SW 1271 (cell line): Measurements from ENCODE around the gene LSM12.

Source experiments
- DNase-seq, 2 experiments: peaks; one replicate each; lab custom pipeline; 2025; lab: John Stamatoyannopoulos, UW

Gene LSM12

GRCh38 chr17:43987131-43988021 is 79.1 kb downstream of the LSM12 start:
- no peak for DNase-seq

GRCh38 chr17:43986225-43986981 is 80.1 kb downstream of the LSM12 start:
- no peak for DNase-seq

- DNase-seq: no peak
Observed at GRCh38 chr17:43984521-43984920, 82.0 kb downstream of the LSM12 start.
